Caki2 (cell line): Measurements from ENCODE around the gene PNPLA2. TPM values are rescaled to one million over a fixed set of nuclear protein-coding genes. Genes with fewer than 3 reads are reported as not detected.

Experiments
- DNase-seq: peaks from one replicate; pipeline ENCODE4 v3.0.0-alpha.2; 2015; ENCODE audit warnings: low read depth
- in situ Hi-C: cut with HindIII; loops from 2 replicates; pipeline ENCODE4 v1.10.0; 2016; ENCODE audit warnings: low sequenced_read_pairs, low pct_unique_long_range_greater_than_20kb, mixed read lengths
- total RNA-seq: library from RNA; depleted of rRNA; stranded (reverse); fragments of >200 nt; shearing (Covaris generic); gene quantifications from 2 replicates; pipeline ENCODE4 v1.2.3, GENCODE V29; 2014; ENCODE audit warnings: low replicate concordance

Gene PNPLA2
- total RNA-seq, 1 experiment from 2014 or later: 11.6 TPM

DNA sequence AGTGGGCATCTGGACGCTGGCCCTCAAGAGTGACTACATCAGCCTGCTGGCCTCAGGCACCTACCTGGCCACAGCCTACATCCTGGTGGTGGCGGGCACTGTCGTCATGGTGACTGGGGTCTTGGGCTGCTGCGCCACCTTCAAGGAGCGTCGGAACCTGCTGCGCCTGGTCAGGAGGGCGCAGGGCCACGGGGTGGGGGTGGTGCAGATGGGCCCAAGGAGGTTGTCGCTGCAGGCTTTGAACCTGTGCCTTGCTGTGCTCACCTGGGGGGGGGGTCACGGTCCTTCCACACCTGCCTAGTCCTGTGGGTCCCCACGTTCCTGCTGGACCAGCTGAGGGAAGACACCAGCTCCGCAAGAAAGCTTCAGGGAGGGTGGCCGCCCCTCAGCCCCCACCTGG is 17.6 kb downstream of the PNPLA2 start:
- in situ Hi-C loops: no loop called here
- no peak for DNase-seq

GRCh38 chr11:836700-837099 is 18.0 kb downstream of the PNPLA2 start:
- in situ Hi-C loops: no loop called here
- DNase-seq: no peak

DNA sequence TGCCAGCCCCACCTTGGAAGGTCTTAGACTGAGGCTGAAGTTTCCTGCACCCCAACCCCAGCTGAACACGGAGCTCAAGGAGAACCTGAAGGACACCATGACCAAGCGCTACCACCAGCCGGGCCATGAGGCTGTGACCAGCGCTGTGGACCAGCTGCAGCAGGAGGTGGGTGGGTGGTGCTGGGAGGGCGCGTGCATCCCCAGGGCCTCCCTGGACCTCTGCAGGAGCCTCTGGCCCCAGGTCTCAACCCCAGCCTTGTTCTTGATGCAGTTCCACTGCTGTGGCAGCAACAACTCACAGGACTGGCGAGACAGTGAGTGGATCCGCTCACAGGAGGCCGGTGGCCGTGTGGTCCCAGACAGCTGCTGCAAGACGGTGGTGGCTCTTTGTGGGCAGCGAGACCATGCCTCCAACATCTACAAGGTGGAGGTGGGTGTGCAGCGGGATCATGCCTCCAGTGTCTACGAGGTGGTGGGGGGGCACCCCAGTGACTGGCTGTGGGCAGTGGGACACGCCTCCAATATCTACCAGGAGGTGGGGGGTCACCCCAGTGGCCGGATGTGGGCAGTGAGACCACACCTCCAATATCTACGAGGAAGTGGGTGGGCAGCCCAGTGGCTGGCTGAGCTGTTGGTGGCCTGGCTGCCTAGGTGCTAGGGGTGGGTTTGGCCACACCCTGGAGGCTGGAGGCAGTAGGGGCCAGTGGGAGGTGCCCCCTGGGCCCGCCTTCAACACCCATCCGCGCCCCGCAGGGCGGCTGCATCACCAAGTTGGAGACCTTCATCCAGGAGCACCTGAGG is 18.7 kb downstream of the PNPLA2 start:
- in situ Hi-C loops: no loop called here
- no peak for DNase-seq

- DNase-seq: no peak
- in situ Hi-C loops: no loop called here
Observed at GRCh38 chr11:837990-838307, 19.2 kb downstream of the PNPLA2 start.

DNA sequence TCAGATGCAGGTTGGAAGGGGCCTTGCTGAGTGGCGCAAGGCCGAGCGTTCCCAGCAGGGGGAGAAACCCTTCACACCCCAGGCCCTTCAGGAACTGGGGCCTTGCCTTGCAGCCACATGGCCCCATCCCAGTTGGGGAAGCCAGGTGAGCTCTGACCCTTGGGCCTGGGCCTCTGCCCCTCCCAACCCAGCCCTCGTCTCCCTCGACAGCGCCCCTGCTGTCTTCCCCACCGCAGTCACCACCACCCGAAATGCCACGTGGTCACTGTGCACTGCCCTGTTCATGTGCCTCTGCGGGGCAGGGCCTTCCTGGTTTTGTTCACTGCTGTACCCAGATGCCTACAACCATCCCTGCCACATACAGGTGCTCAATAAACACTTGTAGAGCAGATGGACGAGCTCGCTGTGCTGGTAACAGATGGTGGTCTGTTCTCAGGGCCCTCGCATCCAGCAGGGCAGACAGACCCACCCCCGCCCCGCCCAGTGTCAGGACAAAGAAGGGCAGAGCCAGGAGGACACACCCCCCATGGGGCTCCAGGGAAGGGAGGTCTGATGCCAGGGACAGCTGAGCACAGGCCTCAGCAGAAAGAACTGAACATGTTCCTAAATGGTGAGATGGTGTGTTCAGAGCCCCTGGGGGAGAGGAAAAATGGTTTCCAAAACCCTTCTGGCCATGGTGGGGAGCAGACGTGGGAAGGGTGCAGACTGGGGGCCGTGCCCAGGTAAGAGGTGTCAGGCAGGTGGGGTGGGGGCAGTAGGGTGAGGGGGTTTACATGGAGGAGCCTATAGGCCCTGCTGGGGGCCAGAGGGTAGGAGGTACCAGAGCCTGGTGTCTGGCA is 19.9 kb downstream of the PNPLA2 start:
- in situ Hi-C loops: no loop called here
- DNase-seq: no peak

DNA sequence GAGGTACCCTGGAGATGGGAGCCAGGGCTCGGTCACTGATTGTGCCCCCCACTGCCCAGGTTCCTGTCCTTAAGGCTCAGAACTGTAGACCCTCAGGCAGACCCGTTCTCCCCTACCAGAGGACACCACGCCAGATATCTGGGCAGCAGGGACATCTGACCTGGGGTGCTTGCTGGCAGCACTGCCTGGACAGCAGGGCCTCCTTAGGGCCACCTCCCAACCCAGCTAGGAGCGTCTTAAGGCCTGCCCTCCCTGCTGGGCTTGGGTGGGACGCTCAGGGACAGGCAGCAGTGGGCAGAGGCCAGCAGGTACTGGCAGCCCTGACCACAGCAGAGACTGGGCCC is 20.5 kb downstream of the PNPLA2 start:
- in situ Hi-C loops: no loop called here
- no peak for DNase-seq

DNA sequence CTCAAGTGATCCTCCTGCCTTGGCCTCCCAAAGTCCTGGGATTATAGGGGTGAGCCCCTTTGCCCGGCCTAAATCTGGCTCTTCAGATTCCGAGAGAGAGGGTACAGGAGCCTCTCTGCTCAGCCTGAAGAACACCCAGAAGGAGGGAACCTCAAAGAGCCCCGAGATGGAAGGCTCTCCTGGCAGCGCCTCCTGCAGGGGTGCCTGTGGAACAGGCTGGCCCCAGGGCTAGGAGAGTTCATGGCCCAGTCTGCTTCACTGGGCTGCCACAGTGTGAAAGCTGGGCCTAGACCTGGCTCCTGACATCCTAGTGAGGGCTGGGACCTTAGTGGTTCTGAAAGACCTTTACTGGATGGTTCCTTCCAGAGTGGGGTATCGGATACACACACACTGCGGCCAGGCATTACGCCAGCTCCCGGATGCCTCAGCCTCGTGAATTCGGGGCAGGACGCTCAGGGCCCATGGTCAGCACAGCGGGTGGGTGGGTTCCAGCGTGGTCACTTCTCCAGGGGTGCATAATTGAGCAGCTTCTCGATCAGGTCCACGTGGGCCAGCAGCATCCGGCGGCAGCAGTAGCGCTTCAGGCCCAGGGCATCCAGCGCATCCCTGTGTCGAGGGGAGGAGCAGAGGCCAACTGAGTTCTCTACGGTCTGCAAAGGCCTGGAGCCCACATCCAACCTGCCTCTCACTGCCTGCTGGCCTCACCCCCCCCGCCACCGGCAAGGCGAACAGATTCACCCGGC is 21.3 kb downstream of the PNPLA2 start:
- in situ Hi-C loops: no loop called here
- no peak for DNase-seq

GRCh38 chr11:841981-842369 is 23.3 kb downstream of the PNPLA2 start:
- in situ Hi-C loops: no loop called here

DNA sequence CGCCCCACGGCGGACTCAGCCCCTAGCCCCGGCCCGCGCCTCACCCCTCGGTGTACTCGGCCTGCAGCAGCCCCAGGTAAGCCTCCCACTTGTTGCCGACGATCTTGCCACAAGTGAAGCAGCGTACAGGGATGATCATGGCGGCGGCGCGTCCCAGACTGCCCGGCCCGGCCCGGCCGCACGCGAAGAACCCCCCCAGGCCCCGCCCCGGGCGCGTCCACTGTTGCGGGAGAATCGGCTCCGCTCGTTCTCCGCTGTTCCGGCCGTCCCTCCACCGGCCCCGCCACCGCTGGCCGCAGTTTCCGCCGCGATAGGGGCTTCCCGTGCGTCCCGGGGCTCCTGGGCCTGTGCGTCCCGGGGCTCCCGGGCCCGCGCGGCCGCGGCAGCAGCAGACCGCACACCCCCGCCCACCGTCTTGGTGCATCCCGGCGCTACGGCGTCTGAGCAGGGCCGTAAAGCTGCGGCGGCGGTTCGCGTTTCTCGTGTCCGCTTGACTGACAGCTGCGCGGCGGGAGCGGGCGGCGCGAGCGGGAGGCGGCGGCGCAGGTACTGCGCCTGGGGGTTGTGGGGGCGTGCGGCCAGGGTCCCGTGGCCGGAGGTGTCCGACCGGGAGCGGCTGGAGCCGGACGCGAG is 23.8 kb downstream of the PNPLA2 start, which contains the start of the genes POLR2L and TSPAN4:
Gene POLR2L (minus strand): TSS at position 160 of the 633 bp plus-strand sequence. CDS start 21 bp downstream, at position 139.
Gene TSPAN4 (plus strand): TSS at position 483 of the 633 bp plus-strand sequence. CDS start 7,453 bp downstream, outside the sequence.
- in situ Hi-C loops: no loop called here

More at GRCh38 chr11:841981-842369, 23.3 kb downstream of the PNPLA2 start:
- no peak for DNase-seq

GRCh38 chr11:843086-843734 is 24.5 kb downstream of the PNPLA2 start:
- in situ Hi-C loops: no loop called here

More for the DNA sequence above, 23.8 kb downstream of the PNPLA2 start, which contains the start of the genes POLR2L and TSPAN4:
- peak; percentile 82 for DNase-seq

GRCh38 chr11:843818-844692 is 25.3 kb downstream of the PNPLA2 start:
- DNase-seq: peak; percentile 89
- in situ Hi-C loops: no loop called here

More at GRCh38 chr11:843086-843734, 24.5 kb downstream of the PNPLA2 start:
- DNase-seq: no peak

DNA sequence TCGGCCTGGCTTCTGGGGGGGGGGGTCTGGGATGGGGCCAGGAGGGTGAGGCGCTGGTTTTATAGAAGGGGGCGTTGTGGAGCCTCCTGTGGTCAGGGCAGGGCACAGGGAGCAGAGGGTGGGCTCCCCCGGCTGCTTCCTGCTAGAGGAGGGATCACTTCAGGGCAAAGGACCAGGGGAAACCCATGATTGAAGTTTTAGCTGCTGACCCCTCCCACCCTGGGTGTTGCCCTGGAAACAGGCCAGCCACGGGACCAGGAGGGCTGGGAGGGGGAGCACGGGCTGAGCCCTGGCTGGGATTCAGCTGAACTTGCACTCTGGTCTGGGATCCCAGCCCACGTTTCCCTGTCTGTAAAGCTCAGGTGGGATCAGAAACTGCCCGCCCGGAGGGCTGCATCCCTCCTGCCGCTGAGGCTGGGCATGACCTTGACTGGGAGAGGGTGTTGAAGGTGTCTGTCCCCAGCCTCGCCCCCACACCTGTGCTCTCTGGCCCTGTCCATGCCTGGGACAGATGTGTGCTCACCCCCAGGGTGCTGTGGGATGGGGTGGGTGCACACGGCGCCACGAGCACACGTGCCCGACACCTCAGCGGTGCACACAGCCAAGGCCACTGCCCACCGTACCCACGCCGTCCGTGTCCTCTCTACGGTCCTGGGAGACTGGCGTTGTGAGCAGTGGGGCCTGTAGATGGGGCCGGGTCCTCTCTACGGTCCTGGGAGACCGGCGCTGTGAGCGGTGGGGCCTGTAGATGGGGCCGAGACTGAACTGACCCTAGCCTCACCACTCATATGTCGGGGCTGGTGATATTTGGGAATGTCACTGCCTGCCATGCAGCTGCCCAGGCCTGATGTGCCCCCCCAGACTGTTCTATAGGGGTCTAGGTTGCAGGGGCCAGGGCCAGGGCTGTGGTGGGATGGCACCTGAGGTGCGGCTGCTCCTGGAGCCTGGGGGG is 26.3 kb downstream of the PNPLA2 start:
- DNase-seq: peak; percentile 94
- in situ Hi-C loops: no loop called here

DNA sequence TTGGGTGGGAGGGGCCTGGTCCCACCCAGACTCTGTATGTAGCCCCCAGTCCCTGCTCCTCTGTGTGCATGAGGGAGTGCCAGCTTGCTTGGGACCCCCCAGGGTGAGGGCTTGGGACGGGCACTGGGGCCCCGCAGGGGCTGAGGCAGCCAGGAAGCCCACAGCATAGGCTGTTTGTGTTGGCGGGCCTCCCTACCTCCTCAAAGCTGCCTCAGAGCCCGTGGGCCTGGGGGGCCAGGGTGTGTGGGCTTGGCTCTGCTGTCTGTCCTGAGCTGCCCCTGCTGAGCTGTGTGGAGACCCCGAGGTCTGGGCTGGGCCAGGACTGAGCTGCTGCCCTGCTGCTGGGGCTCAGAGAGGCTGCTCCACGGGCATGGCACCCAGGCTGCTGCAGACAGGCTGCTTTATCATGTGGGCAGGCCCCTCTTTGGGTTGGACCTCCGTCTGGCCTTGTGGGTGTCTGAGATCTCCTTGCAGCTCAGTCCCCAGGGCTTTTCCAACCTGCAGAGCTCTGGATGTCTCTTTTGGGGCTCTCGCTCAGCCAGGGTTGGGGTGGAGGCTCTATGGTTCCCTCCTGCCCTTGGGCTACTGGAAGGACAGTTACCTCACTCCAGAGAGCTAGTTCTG is 27.3 kb downstream of the PNPLA2 start:
- DNase-seq: no peak
- in situ Hi-C loops: no loop called here

- in situ Hi-C loops: no loop called here
- no peak for DNase-seq
Observed at GRCh38 chr11:846496-847098, 27.9 kb downstream of the PNPLA2 start.

DNA sequence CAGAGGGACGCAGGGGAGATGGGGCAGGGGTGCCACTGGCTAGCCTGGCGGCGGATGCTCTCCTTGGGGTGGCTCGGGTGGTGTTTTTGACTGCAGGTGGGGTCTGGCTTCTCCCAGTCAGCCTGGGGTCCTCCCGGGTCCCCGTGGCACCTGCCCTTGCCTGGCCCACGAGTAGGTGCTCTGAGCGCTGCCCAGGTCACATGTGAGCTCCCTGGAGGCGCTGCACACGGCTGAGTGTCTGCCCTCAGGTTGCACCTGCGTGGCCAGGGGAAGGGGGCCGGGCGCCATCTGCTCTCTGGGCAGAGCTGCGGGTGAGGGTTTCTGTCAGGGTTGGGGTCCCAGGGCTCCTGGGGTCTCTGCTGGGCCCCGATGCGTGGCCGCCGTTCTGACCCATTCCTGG is 29.2 kb downstream of the PNPLA2 start:
- no peak for DNase-seq
- in situ Hi-C loops: no loop called here
